Endothelial cell of umbilical vein (primary cell): Measurements from ENCODE around the gene ADSS1. TPM values are rescaled to one million over a fixed set of nuclear protein-coding genes. Genes with fewer than 3 reads are reported as not detected.

Experiments used
- BruUV-seq: library from RNA; stranded (reverse); fragments of 400-500 nt; replicated peaks from 2 replicates; lab custom pipeline; 2021; lab: Mats Ljungman, UMichigan
- CTCF ChIA-PET: fragments of 300-600, 350-600 bp; sonication (Branson Sonifier 250); formaldehyde crosslinking; loops from one replicate; lab custom pipeline; 2021; ENCODE audit warnings: antibody characterized with exemption, inconsistent platforms; lab: Charles Lee
- POLR2A ChIA-PET: fragments of 300-600, 350-600 bp; sonication (Branson Sonifier 250); formaldehyde crosslinking; loops from one replicate; lab custom pipeline; 2021; ENCODE audit warnings: antibody characterized with exemption, inconsistent platforms; lab: Charles Lee
- DNase-seq: peaks from one replicate; pipeline ENCODE4 v3.0.0-alpha.2; 2011; ENCODE audit warnings: low read depth, low spot score
- FAIRE-seq: peaks from 2 replicates; lab custom pipeline; 2011; peaks lifted over from hg19 to GRCh38; lab: Jason Lieb, UNC
- H2AFZ ChIP-seq: 2 replicates; pipeline ENCODE4 v1.6.0; 2012; ENCODE audit warnings: low read depth, low read length, control low read depth, inconsistent platforms
- H3K27ac ChIP-seq: 2 replicates; pipeline ENCODE4 v1.5.1; 2011; ENCODE audit warnings: low read depth, mild to moderate bottlenecking, control low read depth, low read length, moderate library complexity; ENCODE audit not compliant: insufficient read depth
- H3K27me3 ChIP-seq, 2 experiments: 2 replicates each; pipeline versions ENCODE4 v1.6.0 to v1.6.1; 2011; ENCODE audit warnings: low read length in 2 of 2, mixed read lengths in 1 of 2; ENCODE audit not compliant: control insufficient read depth in 2 of 2, insufficient read depth in 2 of 2
- H3K36me3 ChIP-seq, 2 experiments: 2 replicates in 1 of 2; 3 replicates in 1 of 2; pipeline ENCODE4 v1.5.1; 2011; ENCODE audit warnings: low read length in 2 of 2, mild to moderate bottlenecking in 1 of 2, moderate library complexity in 1 of 2; ENCODE audit not compliant: control insufficient read depth in 2 of 2, insufficient read depth in 2 of 2; ENCODE audit errors: extremely low read depth in 1 of 2
- H3K4me1 ChIP-seq: 3 replicates; pipeline ENCODE4 v1.5.1; 2011; ENCODE audit warnings: mild to moderate bottlenecking, low read length; ENCODE audit not compliant: control insufficient read depth, insufficient read depth; ENCODE audit errors: extremely low read depth
- H3K4me2 ChIP-seq: 2 replicates; pipeline ENCODE4 v1.6.1; 2011; ENCODE audit warnings: low read length, control low read depth, mixed read lengths; ENCODE audit not compliant: insufficient read depth
- H3K4me3 ChIP-seq, 3 experiments: fragments of 200-600 bp in 1 of 3; sonication (generic), shearing (Covaris generic) in 1 of 3; replicated peaks in 1 of 3; 2 replicates each; pipeline ENCODE4 v1.5.1; 2011 to 2016; ENCODE audit warnings: control low read depth in 3 of 3, low read length in 3 of 3, mild to moderate bottlenecking in 2 of 3, inconsistent platforms in 1 of 3, low read depth in 1 of 3, moderate library complexity in 1 of 3; ENCODE audit not compliant: insufficient read depth in 1 of 3
- H3K79me2 ChIP-seq: 2 replicates; pipeline ENCODE4 v1.6.0; 2012; ENCODE audit warnings: low read length, inconsistent platforms; ENCODE audit not compliant: control insufficient read depth, insufficient read depth
- H3K9ac ChIP-seq: replicated peaks from 2 replicates; pipeline ENCODE3; 2011; ENCODE audit warnings: low read length, control low read depth; ENCODE audit not compliant: insufficient read depth; ENCODE audit errors: extremely low read depth
- H3K9me1 ChIP-seq: replicated peaks from 3 replicates; pipeline ENCODE4 v1.6.0; 2011; ENCODE audit warnings: mild to moderate bottlenecking, low read length; ENCODE audit not compliant: control insufficient read depth, insufficient read depth; ENCODE audit errors: extremely low read depth
- H3K9me3 ChIP-seq: replicated peaks from 2 replicates; pipeline ENCODE4 v1.5.1; 2012; ENCODE audit warnings: low read length, inconsistent platforms; ENCODE audit not compliant: control insufficient read depth, insufficient read depth
- H4K20me1 ChIP-seq: replicated peaks from 2 replicates; pipeline ENCODE3; 2011; ENCODE audit warnings: mild to moderate bottlenecking, low read length; ENCODE audit not compliant: control insufficient read depth, insufficient read depth; ENCODE audit errors: extremely low read depth
- FOS ChIP-seq: IDR thresholded peaks from 2 replicates; pipeline ENCODE4 v1.6.1; 2011; ENCODE audit warnings: mild to moderate bottlenecking, low read length, moderate library complexity, borderline replicate concordance; ENCODE audit not compliant: insufficient read depth
- JUN ChIP-seq: IDR thresholded peaks from 2 replicates; pipeline ENCODE4 v1.6.1; 2011; ENCODE audit warnings: borderline replicate concordance, low read depth; ENCODE audit not compliant: insufficient read length, insufficient read depth
- MAX ChIP-seq: IDR thresholded peaks from 2 replicates; pipeline ENCODE4 v1.6.1; 2011; ENCODE audit not compliant: insufficient read depth, insufficient read length
- POLR2A ChIP-seq: IDR thresholded peaks from 2 replicates; pipeline ENCODE4 v1.6.1; 2012; ENCODE audit warnings: low read depth, mild to moderate bottlenecking, control low read depth, low read length
- POLR2AphosphoS5 ChIP-seq: IDR thresholded peaks from 2 replicates; pipeline ENCODE4 v1.6.1; 2012; ENCODE audit warnings: low read depth, mild to moderate bottlenecking, control low read depth, low read length, moderate library complexity; ENCODE audit not compliant: insufficient read depth
- dilution Hi-C: fragments of 300-500 bp; cut with MboI; formaldehyde crosslinking; loops from one replicate; pipeline ENCODE4 v1.15.0; 2019; ENCODE audit warnings: low sequenced_read_pairs; ENCODE audit not compliant: extremely low pct_ligation_motif_present
- intact Hi-C: fragments of 100-400 bp; cut with micrococcal nuclease; formaldehyde crosslinking; loops from one replicate; pipeline ENCODE4 v1.10.0; 2022
- polyA plus RNA-seq, 4 experiments: library from polyadenylated mRNA; depleted of rRNA in 3 of 4; stranded (reverse) in 3 of 4; unstranded in 1 of 4; fragments of >200 nt; gene quantifications; 2 replicates each; pipeline versions ENCODE4 v1.2.1 to v1.2.3, GENCODE V29; 2011 to 2012; ENCODE audit warnings: missing spikeins in 1 of 4
- total RNA-seq: library from RNA; stranded (reverse); gene quantifications from 2 replicates; pipeline ENCODE4 v1.2.3, GENCODE V29; 2021

The ADSS1 gene
- total and polyA plus RNA-seq, 2 donors (not counting 3 experiments of a cell fraction or from before 2014, with no cell fraction given): 1.9 TPM

GRCh38 chr14:104688505-104689108 lies 35.4 kb upstream of the ADSS1 start:
- dilution Hi-C loops: no loop called here
- Histone ChIP-seq H3K36me3 (no peaks in the 10 kb centered on the region), H3K9me3 (no peaks in the 10 kb centered on the region), H3K27ac (no peak overlapping the region), H3K27me3 (no peaks in the 10 kb centered on the region), H3K4me1 (peaks cover 25% of the 10 kb centered on the region), H3K9ac (no peak overlapping the region), H3K9me1 (no peaks in the 10 kb centered on the region), H4K20me1 (no peaks in the 10 kb centered on the region), H2AFZ (peak overlapping the region; percentile 80), H3K4me2 (peak overlapping the region; percentile 32), H3K79me2 (peaks cover 41% of the 10 kb centered on the region), H3K4me3 (no peak overlapping the region)
- ChIA-PET POLR2A (no interaction called here), CTCF (interaction anchor here (1.6 kb wide), 1 partner anchor 23 kb away, joined by 6 read pairs; no protein-coding TSS in a partner anchor)
- intact Hi-C loops: loop anchor here (1.0 to 2.0 kb wide), 4 partner anchors 7 to 64 kb away; partner anchors contain the start of gene SIVA1
- no peak for FAIRE-seq
- DNase-seq: no peak
- BruUV-seq: no TSS peak
- no peak for TF ChIP-seq FOS

GRCh38 chr14:104689109-104689880 lies 34.7 kb upstream of the ADSS1 start, which contains the start of gene INF2:
INF2 (plus strand) TSS chr14:104689618; CDS start chr14:104701366, 11,748 bp downstream.
- peak within 1 kb of the TSS; percentile 85 for H3K4me2 ChIP-seq
- H3K36me3 ChIP-seq: peaks cover 0 to 2% of the 10 kb centered on the region in 2 experiments
- no TSS peak for BruUV-seq
- H3K9ac ChIP-seq: peak within 1 kb of the TSS; percentile 89
- H3K4me3 ChIP-seq: peak within 1 kb of the TSS; percentile 69 to 92 (median 87)
- ChIA-PET CTCF (interaction anchor here (2.2 to 2.4 kb wide), 2 partner anchors 9 to 24 kb away, joined by 8 to 11 read pairs; no protein-coding TSS in a partner anchor), POLR2A (no interaction called here)
- H3K79me2 ChIP-seq: peaks cover 48% of the 10 kb centered on the region
- H3K9me3 ChIP-seq: no peaks in the 10 kb centered on the region
- peak; percentile 35 for DNase-seq
- intact Hi-C loops: loop anchor here (1.0 to 2.0 kb wide), 4 partner anchors 8 to 64 kb away; partner anchors contain the start of gene SIVA1
- H2AFZ ChIP-seq: peak within 1 kb of the TSS; percentile 80
- dilution Hi-C loops: no loop called here
- TF ChIP-seq MAX (no peak), JUN (no peak), POLR2AphosphoS5 (peak; percentile 7), POLR2A (peak; percentile 76)
- no peak for FAIRE-seq
- no peaks in the 10 kb centered on the region for H4K20me1 ChIP-seq
- H3K27me3 ChIP-seq: no peaks in the 10 kb centered on the region
- no peaks in the 10 kb centered on the region for H3K9me1 ChIP-seq
- H3K4me1 ChIP-seq: peaks cover 28% of the 10 kb centered on the region
- peak within 1 kb of the TSS; percentile 50 for H3K27ac ChIP-seq
